Prostate gland (tissue), 2 donors: Measurements from ENCODE around the gene GMNN. TPM values are rescaled to one million over a fixed set of nuclear protein-coding genes. Genes with fewer than 3 reads are reported as not detected.
"Not testable (repeated sequence)": the region's sequence is repeated elsewhere in the genome, so short reads cannot be mapped to it uniquely, and the experiment has no call there.

Source experiments
- DNase-seq: peaks from one replicate; pipeline ENCODE4 v3.0.0-alpha.2; 2019; ENCODE audit warnings: low spot score
- H3K27ac ChIP-seq, 2 donors: fragments of 200-600 bp; sonication (generic); 2 replicates each; pipeline ENCODE4 v1.5.1; 2017 to 2019
- H3K27me3 ChIP-seq: fragments of 200-600 bp; sonication (generic); replicated peaks from 2 replicates; pipeline ENCODE4 v1.5.1; 2019; ENCODE audit not compliant: insufficient read depth
- H3K36me3 ChIP-seq, 2 donors: fragments of 200-600 bp; sonication (generic); 1 replicate in 1 of 2; 2 replicates in 1 of 2; pipeline versions ENCODE4 v1.5.1 to v1.8.1; 2017 to 2019
- H3K4me1 ChIP-seq: fragments of 200-600 bp; sonication (generic); replicated peaks from 2 replicates; pipeline ENCODE4 v1.5.1; 2019
- H3K4me3 ChIP-seq, 2 donors: fragments of 200-600 bp; sonication (generic); 2 replicates each; pipeline ENCODE4 v1.5.1; 2017 to 2019
- H3K9me3 ChIP-seq: fragments of 200-600 bp; sonication (generic); 2 replicates; pipeline ENCODE4 v1.5.1; 2017
- CTCF ChIP-seq, 4 experiments: fragments of 200-600 bp in 2 of 4; fragments of 450-650 bp in 2 of 4; sonication (generic) in 2 of 4; IDR thresholded peaks; 1 replicate in 3 of 4; 2 replicates in 1 of 4; pipeline ENCODE4 v1.5.1; 2016 to 2019; ENCODE audit warnings: antibody characterized with exemption in 4 of 4, mild to moderate bottlenecking in 2 of 4, moderate library complexity in 2 of 4
- POLR2A ChIP-seq: fragments of 450-650 bp; IDR thresholded peaks from one replicate; pipeline ENCODE4 v1.6.1; 2016; ENCODE audit warnings: antibody characterized with exemption, mild to moderate bottlenecking
- POLR2AphosphoS5 ChIP-seq: sonication (generic); formaldehyde crosslinking; IDR thresholded peaks from one replicate; pipeline ENCODE4 v1.6.1; 2017; ENCODE audit warnings: antibody characterized with exemption
- WGBS: methylation state at CpG from one replicate; pipeline ENCODE4 v1.1.5; 2018; 5-methylcytosine and 5-hydroxymethylcytosine counted together
- intact Hi-C: fragments of 100-400 bp; cut with DNase I; formaldehyde crosslinking; loops from one replicate; pipeline ENCODE4 v1.14.2; 2022
- total RNA-seq, 2 donors: library from RNA; depleted of rRNA; stranded (reverse); fragments of >200 nt; gene quantifications; one replicate each; pipeline ENCODE4 v1.1.0, GENCODE V29; 2016

Gene GMNN
- total RNA-seq, 2 donors from 2014 or later, result 9.0 to 129 TPM

GRCh38 chr6:24761851-24762250, 12.9 kb upstream of the GMNN start:
- TF ChIP-seq POLR2AphosphoS5 (no peak), CTCF (IDR thresholded peaks at IDR 0.05) (no peak), POLR2A (no peak)
- H3K36me3 ChIP-seq, result no peaks in the 10 kb centered on the region
- no peaks in the 10 kb centered on the region for H3K27me3 ChIP-seq
- H3K4me1 ChIP-seq, result no peaks in the 10 kb centered on the region
- no peak overlapping the region for H3K27ac ChIP-seq
- H3K9me3 ChIP-seq, result no peaks in the 10 kb centered on the region
- no peak for DNase-seq
- no peak overlapping the region for H3K4me3 ChIP-seq
- intact Hi-C loops, result no loop called here

- Histone ChIP-seq H3K36me3 (no peaks in the 10 kb centered on the region), H3K4me1 (no peaks in the 10 kb centered on the region), H3K27me3 (no peaks in the 10 kb centered on the region), H3K9me3 (no peaks in the 10 kb centered on the region), H3K27ac (no peak overlapping the region), H3K4me3 (no peak overlapping the region)
- intact Hi-C loops, result no loop called here
- 65% methylated on average over 3 of the region's 3 CpGs for WGBS
- TF ChIP-seq POLR2A (no peak), POLR2AphosphoS5 (no peak), CTCF (IDR thresholded peaks at IDR 0.05) (no peak)
- DNase-seq, result no peak
These were observed 11.2 kb upstream of the GMNN start for GRCh38 chr6:24763578-24763977.

DNA sequence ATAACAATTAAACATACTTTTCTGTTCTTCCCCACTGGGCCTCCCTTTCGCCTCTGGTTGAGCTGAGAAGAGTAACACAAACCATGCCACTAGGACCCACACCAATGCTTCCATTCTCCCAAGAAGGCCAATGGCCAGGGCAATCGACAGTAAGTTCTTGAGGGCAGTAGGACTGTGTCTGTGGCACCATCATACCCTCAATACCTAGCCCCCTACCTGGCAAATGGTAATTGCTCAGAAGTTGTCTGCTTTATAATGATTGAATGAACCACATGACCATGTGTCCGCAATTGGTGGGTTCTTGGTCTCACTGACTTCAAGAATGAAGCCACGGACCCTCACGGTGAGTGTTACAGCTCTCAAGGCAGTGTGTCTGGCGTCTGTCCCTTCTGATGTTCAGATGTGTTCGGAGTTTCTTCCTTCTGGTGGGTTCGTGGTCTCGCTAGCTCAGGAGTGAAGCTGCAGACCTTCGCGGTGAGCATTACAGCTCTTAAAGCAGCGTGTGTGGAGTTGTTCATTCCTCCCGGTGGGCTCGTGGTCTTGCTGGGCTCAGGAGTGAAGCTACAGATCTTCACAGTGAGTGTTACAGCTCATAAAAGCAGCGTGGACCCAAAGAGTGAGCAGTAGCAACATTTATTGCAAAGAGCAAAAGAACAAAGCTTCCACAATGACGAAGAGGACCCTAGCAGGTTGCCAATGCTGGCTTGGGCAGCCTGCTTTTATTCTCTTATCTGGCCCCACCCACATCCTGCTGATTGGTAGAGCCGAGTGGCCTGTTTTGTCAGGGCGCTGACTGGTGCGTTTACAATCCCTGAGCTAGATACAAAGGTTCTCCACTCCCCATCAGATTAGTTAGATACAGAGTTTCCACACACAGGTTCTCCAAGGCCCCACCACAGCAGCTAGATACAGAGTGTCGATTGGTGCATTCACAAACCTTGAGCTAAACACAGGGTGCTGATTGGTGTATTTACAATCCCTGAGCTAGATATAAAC, 9.6 kb upstream of the GMNN start:
- not testable (repeated sequence) for H3K4me1 ChIP-seq, DNase-seq, H3K4me3 ChIP-seq, H3K9me3 ChIP-seq, H3K36me3 ChIP-seq, H3K27ac ChIP-seq, H3K27me3 ChIP-seq
- WGBS, result 89% methylated on average over 20 of the region's 20 CpGs
- intact Hi-C loops, result loop anchor here (5.0 kb wide), 1 partner anchor 183 kb away; no protein-coding TSS in a partner anchor

DNA sequence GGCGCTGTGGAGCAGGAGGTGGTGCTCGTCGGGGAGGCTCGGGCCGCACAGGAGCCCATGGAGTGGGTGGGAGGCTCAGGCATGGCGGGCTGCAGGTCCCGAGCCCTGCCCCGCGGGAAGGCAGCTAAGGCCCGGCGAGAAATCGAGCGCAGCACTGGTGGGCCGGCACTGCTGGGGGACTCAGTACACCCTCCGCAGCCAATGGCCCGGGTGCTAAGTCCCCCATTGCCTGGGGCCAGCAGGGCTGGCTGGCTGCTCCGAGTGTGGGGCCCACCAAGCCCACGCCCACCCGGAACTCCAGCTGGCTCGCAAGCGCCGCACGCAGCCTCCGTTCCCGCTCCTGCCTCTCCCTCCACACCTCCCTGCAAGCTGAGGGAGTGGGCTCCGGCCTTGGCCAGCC, 8.8 kb upstream of the GMNN start:
- 91% methylated on average over 25 of the region's 26 CpGs for WGBS
- H3K9me3 ChIP-seq, H3K4me3 ChIP-seq, H3K4me1 ChIP-seq, H3K36me3 ChIP-seq, H3K27ac ChIP-seq, H3K27me3 ChIP-seq, DNase-seq: not testable (repeated sequence)
- intact Hi-C loops, result loop anchor here (5.0 kb wide), 1 partner anchor 184 kb away; no protein-coding TSS in a partner anchor

DNA sequence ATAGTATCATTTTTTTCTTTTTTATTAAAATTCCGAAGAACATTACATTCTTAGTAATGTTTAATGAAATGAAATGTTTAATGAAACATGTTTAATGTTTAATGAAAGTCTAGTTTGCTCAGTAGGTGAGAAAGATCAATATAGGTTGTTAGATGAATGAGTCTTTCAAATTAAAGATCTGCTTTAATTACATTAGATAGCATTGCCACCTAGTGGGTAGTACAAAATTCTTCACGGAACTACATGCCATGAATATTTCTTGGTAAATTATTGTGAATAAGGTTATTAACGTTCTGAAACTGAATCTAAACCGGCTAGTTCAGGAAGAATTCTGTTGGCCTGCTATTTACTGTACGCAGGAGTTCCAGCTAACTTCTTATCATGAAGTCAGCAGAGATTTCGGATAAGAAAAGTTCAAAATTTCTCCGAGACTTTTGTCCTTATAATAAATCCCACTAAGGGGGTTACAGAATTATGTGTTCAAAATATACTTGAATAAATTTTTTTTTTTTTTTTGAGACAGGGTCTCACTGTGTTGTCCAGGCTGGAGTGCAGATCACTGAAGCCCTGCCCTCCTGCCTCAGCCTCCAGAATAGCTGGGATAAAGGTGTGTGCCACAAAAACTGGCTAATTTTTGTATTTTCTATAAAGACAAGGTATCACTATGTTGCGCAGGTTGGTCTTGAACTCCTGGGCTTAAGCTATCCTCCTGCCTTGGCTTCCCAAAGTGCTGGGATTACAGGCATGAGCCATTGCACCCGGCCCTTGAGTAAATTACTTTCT, 7.9 kb upstream of the GMNN start:
- H3K36me3 ChIP-seq, result no peaks in the 10 kb centered on the region
- TF ChIP-seq CTCF (IDR thresholded peaks at IDR 0.05) (peak in 3 of 4 experiments; percentile 36 to 70 (median 66)), POLR2AphosphoS5 (no peak)
- 48% methylated on average over 9 of the region's 9 CpGs for WGBS
- intact Hi-C loops, result loop anchor here (5.0 kb wide), 1 partner anchor 185 kb away; no protein-coding TSS in a partner anchor
- no peak overlapping the region for H3K27ac ChIP-seq
- no peak for DNase-seq
- no peaks in the 10 kb centered on the region for H3K27me3 ChIP-seq
- H3K4me1 ChIP-seq, result no peaks in the 10 kb centered on the region
- no peaks in the 10 kb centered on the region for H3K9me3 ChIP-seq
- no peak overlapping the region for H3K4me3 ChIP-seq
